Pancreas (tissue), 10 donors: ENCODE measurements around the gene CSNK1E. TPM values are rescaled to one million over a fixed set of nuclear protein-coding genes. Genes with fewer than 3 reads are reported as not detected.

Experiments
- ATAC-seq, 4 donors: fragments of 200-7000 bp; cut with Tn5 transposase; one replicate each; pipeline versions ENCODE4 v1.8.0 to v1.9.1; 2020; ENCODE audit warnings: mild to moderate bottlenecking in 4 of 4, moderate library complexity in 4 of 4
- DNase-seq, 6 donors: peaks; one replicate each; pipeline ENCODE4 v3.0.0-alpha.2; 2020
- FAIRE-seq: peaks from 2 replicates; lab custom pipeline; 2012; peaks lifted over from hg19 to GRCh38; lab: Jason Lieb, UNC
- H3K27ac ChIP-seq, 4 donors: fragments of 200-600 bp; sonication (generic); 1 replicate in 3 of 4; 2 replicates in 1 of 4; pipeline versions ENCODE4 v1.5.0 to v1.8.0; 2020
- H3K27me3 ChIP-seq, 4 donors: fragments of 200-600 bp; one replicate each; pipeline ENCODE4 v1.8.0; 2021
- H3K36me3 ChIP-seq, 3 donors: fragments of 200-600 bp; sonication (generic) in 1 of 3; one replicate each; pipeline versions ENCODE4 v1.5.0 to v1.8.0; 2020 to 2021
- H3K4me1 ChIP-seq, 3 donors: fragments of 200-600 bp; one replicate each; pipeline ENCODE4 v1.8.0; 2021
- H3K4me3 ChIP-seq, 4 donors: fragments of 200-600 bp; sonication (generic) in 2 of 4; one replicate each; pipeline versions ENCODE4 v1.5.0 to v1.8.0; 2020 to 2021
- H3K9me3 ChIP-seq, 4 donors: fragments of 200-600 bp; one replicate each; pipeline ENCODE4 v1.8.0; 2021
- CTCF ChIP-seq, 4 donors: fragments of 200-600 bp; sonication (generic) in 3 of 4; IDR thresholded peaks; one replicate each; pipeline versions ENCODE4 v1.5.0 to v1.8.0; 2021; ENCODE audit warnings: antibody characterized with exemption in 4 of 4
- WGBS, 2 donors: extraction: QIAGEN DNeasy Blood & Tissue Kit; methylation state at CpG; one replicate each; pipeline ENCODE4 v1.1.7; 2013; 5-methylcytosine and 5-hydroxymethylcytosine counted together
- intact Hi-C, 3 donors: fragments of 100-400 bp; cut with DNase I; formaldehyde crosslinking; loops; one replicate each; pipeline versions ENCODE4 v1.11.1 to v1.14.2; 2022
- polyA plus RNA-seq, 2 donors: library from polyadenylated mRNA; stranded (reverse); fragments of 200-250 nt; gene quantifications; one replicate each; pipeline ENCODE4 v1.2.3, GENCODE V29; 2013
- total RNA-seq, 6 donors: library from RNA; stranded (reverse); fragmentation: NEBNext Ultra II Directional in 4 of 6; extraction: Animal tissue kit (Norgen Biotek cat#: 25700) in 4 of 6; gene quantifications; one replicate each; pipeline versions ENCODE4 v1.2.1 to v1.2.4, GENCODE V29; 2021 to 2023
- donor health status: healthy with polysubstance abuse.
- donor health status: DM: no; HTN: no; CAD: no; lungs with moderate emphysema.
- donor health status: DM: no; HTN: no; CAD: no.
- donor health status: control.
- donor health status: control.
- donor health status: Bipolar disorder and iron deficiency.
- donor health status: DM: yes; HTN: yes; CAD: no.
- donor health status: DM: no; HTN: no; CAD: no.
- donor health status: DM: no; HTN: no; CAD: no.
- donor health status: DM: yes; HTN: yes; CAD: no.

Gene CSNK1E
- total and polyA plus RNA-seq, 8 donors: 52.7 to 115 (median 61.7) TPM

GRCh38 chr22:38327805-38328204 lies 10.6 kb upstream of the CSNK1E start:
- Histone ChIP-seq H3K27ac (no peak overlapping the region), H3K4me3 (no peak overlapping the region), H3K4me1 (no peaks in the 10 kb centered on the region), H3K27me3 (no peaks in the 10 kb centered on the region), H3K9me3 (no peaks in the 10 kb centered on the region), H3K36me3 (no peaks in the 10 kb centered on the region)
- intact Hi-C loops: no loop called here
- FAIRE-seq: no peak
- TF ChIP-seq CTCF (IDR thresholded peaks at IDR 0.05): no peak
- no peak for ATAC-seq
- no peak for DNase-seq
- WGBS, 2 donors: 90 to 94% methylated on average over 16 of the region's 16 CpGs

GRCh38 chr22:38327396-38327795 lies 10.2 kb upstream of the CSNK1E start:
- no peaks in the 10 kb centered on the region for H3K9me3 ChIP-seq
- TF ChIP-seq CTCF (IDR thresholded peaks at IDR 0.05): no peak
- no peak overlapping the region for H3K4me3 ChIP-seq
- 84 to 85% methylated on average over 7 of the region's 7 CpGs for WGBS, 2 donors
- intact Hi-C loops: no loop called here
- H3K36me3 ChIP-seq: no peaks in the 10 kb centered on the region
- no peaks in the 10 kb centered on the region for H3K4me1 ChIP-seq
- H3K27me3 ChIP-seq: no peaks in the 10 kb centered on the region
- DNase-seq: no peak
- no peak for ATAC-seq
- FAIRE-seq: no peak
- H3K27ac ChIP-seq: no peak overlapping the region

GRCh38 chr22:38325587-38325986 lies 8.4 kb upstream of the CSNK1E start:
- no peak for TF ChIP-seq CTCF (IDR thresholded peaks at IDR 0.05)
- ATAC-seq: no peak
- H3K27ac ChIP-seq: no peak overlapping the region
- no peaks in the 10 kb centered on the region for H3K9me3 ChIP-seq
- no peak overlapping the region for H3K4me3 ChIP-seq
- peaks cover 0 to 3% (median 0%) of the 10 kb centered on the region in 3 donors for H3K4me1 ChIP-seq
- intact Hi-C loops: no loop called here
- WGBS, 2 donors: 88 to 93% methylated on average over 6 of the region's 6 CpGs
- FAIRE-seq: no peak
- DNase-seq: no peak
- no peaks in the 10 kb centered on the region for H3K27me3 ChIP-seq
- H3K36me3 ChIP-seq: no peaks in the 10 kb centered on the region

- Histone ChIP-seq H3K4me1 (peaks cover 0 to 3% (median 0%) of the 10 kb centered on the region in 3 donors), H3K4me3 (no peak overlapping the region), H3K36me3 (no peaks in the 10 kb centered on the region), H3K9me3 (no peaks in the 10 kb centered on the region), H3K27me3 (no peaks in the 10 kb centered on the region), H3K27ac (no peak overlapping the region)
- no peak for FAIRE-seq
- DNase-seq: no peak
- no peak for ATAC-seq
- 63 to 64% methylated on average over 11 of the region's 11 CpGs for WGBS, 2 donors
- intact Hi-C loops: no loop called here
- no peak for TF ChIP-seq CTCF (IDR thresholded peaks at IDR 0.05)
These were observed 3.6 kb upstream of the CSNK1E start for GRCh38 chr22:38320605-38321402.
